Lung (tissue), 12 donors: Measurements from ENCODE around the gene HGS. TPM values are rescaled to one million over a fixed set of nuclear protein-coding genes. Genes with fewer than 3 reads are reported as not detected.

Experiments
- ATAC-seq: fragments of 200-7000 bp; cut with Tn5 transposase; one replicate; pipeline ENCODE4 v1.9.1; 2020; ENCODE audit warnings: moderate number of reproducible peaks; ENCODE audit not compliant: insufficient read depth, low FRiP score
- DNase-seq, 3 donors: peaks; one replicate each; pipeline ENCODE4 v3.0.0-alpha.2; 2013 to 2017
- H3K27ac ChIP-seq, 2 donors: one replicate each; pipeline ENCODE4 v1.5.1; 2013; ENCODE audit warnings: mild to moderate bottlenecking in 2 of 2, moderate library complexity in 2 of 2, control low read depth in 1 of 2, inconsistent platforms in 1 of 2, low read depth in 1 of 2, low read length in 1 of 2
- H3K27me3 ChIP-seq, 3 donors: one replicate each; pipeline ENCODE4 v1.5.1; 2013; ENCODE audit warnings: low read length in 2 of 3; ENCODE audit not compliant: control insufficient read depth in 3 of 3, insufficient read depth in 3 of 3
- H3K36me3 ChIP-seq, 4 donors: one replicate each; pipeline ENCODE4 v1.5.1; 2013; ENCODE audit warnings: low read length in 4 of 4, mild to moderate bottlenecking in 1 of 4, moderate library complexity in 1 of 4; ENCODE audit not compliant: control insufficient read depth in 4 of 4, insufficient read depth in 4 of 4
- H3K4me1 ChIP-seq, 5 donors: one replicate each; pipeline ENCODE4 v1.5.1; 2013; ENCODE audit warnings: low read length in 5 of 5, mild to moderate bottlenecking in 2 of 5, moderate library complexity in 1 of 5; ENCODE audit not compliant: control insufficient read depth in 5 of 5, insufficient read depth in 5 of 5
- H3K4me3 ChIP-seq: one replicate; pipeline ENCODE4 v1.5.1; 2013; ENCODE audit warnings: mild to moderate bottlenecking, control low read depth, moderate library complexity
- H3K9ac ChIP-seq, 2 donors: one replicate each; pipeline ENCODE4 v1.5.1; 2013; ENCODE audit warnings: low read length in 2 of 2, control low read depth in 1 of 2; ENCODE audit not compliant: insufficient read depth in 1 of 2
- H3K9me3 ChIP-seq, 4 donors: one replicate each; pipeline ENCODE4 v1.5.1; 2013; ENCODE audit warnings: low read length in 3 of 4, mild to moderate bottlenecking in 1 of 4, moderate library complexity in 1 of 4; ENCODE audit not compliant: control insufficient read depth in 4 of 4, insufficient read depth in 3 of 4
- WGBS, 2 donors: extraction: QIAGEN DNeasy Blood & Tissue Kit; methylation state at CpG; one replicate each; pipeline ENCODE4 v1.1.7; 2013; 5-methylcytosine and 5-hydroxymethylcytosine counted together
- polyA plus RNA-seq, 2 donors: library from polyadenylated mRNA; stranded (reverse); fragments of 200-250 nt; gene quantifications; one replicate each; pipeline ENCODE4 v1.2.1, GENCODE V29; 2013
- total RNA-seq, 2 donors: library from RNA; depleted of rRNA in 1 of 2; stranded (reverse); fragments of >200 nt in 1 of 2; gene quantifications; one replicate each; pipeline ENCODE4 v1.2.1, GENCODE V29; 2014 to 2021
- TF ChIP-seq, protein P1 (sequence below): IDR thresholded peaks from 2 replicates; pipeline ENCODE4 v1.5.1; 2012; ENCODE audit warnings: mild to moderate bottlenecking; ENCODE audit errors: control extremely low read depth, extremely low read depth
- donor health status: control.
- donor health status: control.
- donor health status: Bipolar disorder and iron deficiency.
- donor health status: healthy.
- donor health status: DM: yes; HTN: yes; CAD: no.

HGS gene
- total and polyA plus RNA-seq, 4 donors = 51.5 to 128 (median 108) TPM

DNA sequence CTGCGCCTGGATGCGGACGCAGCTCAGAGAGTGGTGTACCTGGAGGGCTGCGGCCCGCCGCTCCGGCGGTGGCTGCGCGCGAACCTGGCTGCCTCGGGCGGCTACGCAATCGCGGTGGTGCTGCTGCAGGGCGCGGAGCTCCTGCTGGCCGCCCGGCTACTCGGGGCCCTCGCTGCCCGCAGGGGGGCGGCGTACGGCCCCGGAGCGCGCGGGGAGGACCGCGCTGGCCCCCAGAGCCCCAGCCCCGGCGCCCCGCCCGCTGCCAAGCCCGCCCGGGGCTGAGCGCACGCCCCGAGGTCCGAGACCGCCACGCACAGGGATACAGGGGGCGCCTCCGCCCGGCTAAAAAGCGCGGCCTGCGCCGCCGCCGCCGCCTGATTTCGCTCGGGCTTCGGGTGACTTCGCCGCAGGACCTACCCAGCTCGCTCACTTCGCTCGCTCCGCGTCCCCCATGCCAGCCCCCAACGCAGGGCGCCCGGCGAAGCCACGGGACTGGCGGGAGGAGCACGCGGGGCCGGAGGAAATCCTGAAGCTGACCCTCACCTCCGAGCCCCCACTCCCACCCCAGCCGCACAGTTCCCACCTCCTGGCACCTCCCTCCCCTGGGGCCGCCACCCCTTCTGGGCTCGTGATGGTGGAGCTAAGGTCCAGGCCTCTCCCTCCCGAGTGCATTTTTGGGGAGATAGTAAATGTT, 35.7 kb upstream of the HGS start:
- Histone ChIP-seq H3K27me3 (peaks cover 6 to 30% (median 18%) of the 10 kb centered on the region in 3 donors), H3K4me3 (no peak overlapping the region), H3K36me3 (peaks cover 0 to 9% (median 0%) of the 10 kb centered on the region in 4 donors), H3K27ac (no peak overlapping the region), H3K9ac (no peak overlapping the region), H3K9me3 (peaks cover 0 to 11% (median 0%) of the 10 kb centered on the region in 4 donors), H3K4me1 (peaks cover 0 to 5% (median 0%) of the 10 kb centered on the region in 5 donors)
- DNase-seq (no peak), ATAC-seq (no peak)
- WGBS, 2 donors = 10 to 12% methylated on average over 61 to 78 of the region's 78 CpGs
- TF ChIP-seq, protein P1, sequence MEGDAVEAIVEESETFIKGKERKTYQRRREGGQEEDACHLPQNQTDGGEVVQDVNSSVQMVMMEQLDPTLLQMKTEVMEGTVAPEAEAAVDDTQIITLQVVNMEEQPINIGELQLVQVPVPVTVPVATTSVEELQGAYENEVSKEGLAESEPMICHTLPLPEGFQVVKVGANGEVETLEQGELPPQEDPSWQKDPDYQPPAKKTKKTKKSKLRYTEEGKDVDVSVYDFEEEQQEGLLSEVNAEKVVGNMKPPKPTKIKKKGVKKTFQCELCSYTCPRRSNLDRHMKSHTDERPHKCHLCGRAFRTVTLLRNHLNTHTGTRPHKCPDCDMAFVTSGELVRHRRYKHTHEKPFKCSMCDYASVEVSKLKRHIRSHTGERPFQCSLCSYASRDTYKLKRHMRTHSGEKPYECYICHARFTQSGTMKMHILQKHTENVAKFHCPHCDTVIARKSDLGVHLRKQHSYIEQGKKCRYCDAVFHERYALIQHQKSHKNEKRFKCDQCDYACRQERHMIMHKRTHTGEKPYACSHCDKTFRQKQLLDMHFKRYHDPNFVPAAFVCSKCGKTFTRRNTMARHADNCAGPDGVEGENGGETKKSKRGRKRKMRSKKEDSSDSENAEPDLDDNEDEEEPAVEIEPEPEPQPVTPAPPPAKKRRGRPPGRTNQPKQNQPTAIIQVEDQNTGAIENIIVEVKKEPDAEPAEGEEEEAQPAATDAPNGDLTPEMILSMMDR = no peak

DNA sequence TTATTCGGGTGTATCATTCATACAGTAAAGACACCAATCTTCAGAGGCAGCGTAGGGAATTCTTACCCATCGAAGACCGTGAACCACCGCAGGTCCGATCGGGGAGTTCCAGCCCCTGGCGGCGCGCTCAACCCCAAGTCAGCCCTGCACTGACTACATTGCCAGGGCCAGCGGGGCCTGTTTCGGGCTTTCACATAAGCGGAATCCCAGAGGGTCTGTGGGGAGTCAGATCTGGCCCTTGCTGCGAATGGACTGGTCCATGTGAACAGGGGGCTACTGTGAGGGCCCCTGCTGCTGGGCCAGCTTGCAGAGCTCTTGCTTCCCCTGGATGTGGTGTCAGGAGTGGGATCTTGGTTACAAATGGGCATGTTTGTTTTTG, 35.1 kb upstream of the HGS start:
- peaks cover 6 to 30% (median 18%) of the 10 kb centered on the region in 3 donors for H3K27me3 ChIP-seq

DNA sequence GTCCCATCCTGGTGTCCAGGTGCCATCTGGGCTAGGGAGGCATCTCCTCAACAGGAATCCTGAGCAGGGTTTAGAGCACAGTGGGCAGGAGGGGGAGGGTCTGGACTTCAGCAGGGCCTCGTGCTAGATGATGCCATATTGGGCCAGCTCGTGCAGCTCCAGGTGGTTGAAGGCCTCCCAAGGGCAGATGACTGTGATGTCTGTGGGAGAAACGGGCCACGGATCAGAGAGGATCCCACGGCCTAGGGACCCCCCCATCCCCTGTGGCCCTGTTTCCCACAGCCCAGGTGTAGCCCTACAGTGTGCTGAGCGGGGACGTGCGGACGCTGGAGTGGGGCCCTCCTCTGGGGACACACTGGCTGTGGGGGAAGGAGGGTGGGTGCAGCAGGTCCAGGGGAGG, 32.9 kb upstream of the HGS start:
- DNase-seq (no peak), ATAC-seq (no peak)
- Histone ChIP-seq H3K9ac (no peak overlapping the region), H3K4me3 (no peak overlapping the region), H3K27ac (no peak overlapping the region), H3K36me3 (peaks cover 0 to 6% (median 0%) of the 10 kb centered on the region in 4 donors), H3K9me3 (peaks cover 0 to 10% (median 0%) of the 10 kb centered on the region in 4 donors), H3K27me3 (peaks cover 6 to 26% (median 18%) of the 10 kb centered on the region in 3 donors), H3K4me1 (peaks cover 0 to 9% (median 0%) of the 10 kb centered on the region in 5 donors)
- TF ChIP-seq, protein P1 = no peak
- WGBS, 2 donors = 73 to 84% methylated on average over 9 of the region's 9 CpGs

More for the DNA sequence above, 35.1 kb upstream of the HGS start:
- H3K4me1 ChIP-seq = peaks cover 0 to 9% (median 0%) of the 10 kb centered on the region in 5 donors
- peaks cover 0 to 11% (median 0%) of the 10 kb centered on the region in 4 donors for H3K9me3 ChIP-seq
- H3K4me3 ChIP-seq = no peak overlapping the region
- TF ChIP-seq, protein P1 = no peak
- H3K9ac ChIP-seq = no peak overlapping the region
- DNase-seq (no peak), ATAC-seq (no peak)
- H3K27ac ChIP-seq = no peak overlapping the region
- WGBS, 2 donors = 58 to 59% methylated on average over 14 of the region's 14 CpGs
- H3K36me3 ChIP-seq = peaks cover 0 to 9% (median 0%) of the 10 kb centered on the region in 4 donors
